ENCODE measurements around the gene ENPP6.
"Not testable (repeated sequence)": the region's sequence is repeated elsewhere in the genome, so short reads cannot be mapped to it uniquely, and the experiment has no call there.

Gene ENPP6

DNA sequence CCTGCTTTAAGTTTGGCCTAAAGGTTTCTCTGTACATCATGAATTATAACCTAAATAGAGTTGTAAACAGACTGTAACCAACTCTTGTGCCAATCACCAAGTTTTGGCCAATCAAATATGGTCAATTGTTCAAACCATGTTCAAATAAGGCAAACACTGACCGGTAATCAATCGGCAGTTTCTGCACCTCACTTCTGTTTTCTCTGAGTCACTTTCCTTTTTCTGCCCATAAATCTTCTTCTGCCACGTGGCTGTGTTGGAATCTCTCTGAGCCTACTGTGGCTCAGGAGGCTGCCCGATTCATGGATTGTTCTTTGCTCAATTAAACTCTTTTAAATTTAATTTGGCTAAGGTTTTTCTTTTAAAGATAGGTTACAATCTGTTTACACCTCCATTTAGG is 16.5 kb upstream of the ENPP6 start:
- no peak for FAIRE-seq

DNA sequence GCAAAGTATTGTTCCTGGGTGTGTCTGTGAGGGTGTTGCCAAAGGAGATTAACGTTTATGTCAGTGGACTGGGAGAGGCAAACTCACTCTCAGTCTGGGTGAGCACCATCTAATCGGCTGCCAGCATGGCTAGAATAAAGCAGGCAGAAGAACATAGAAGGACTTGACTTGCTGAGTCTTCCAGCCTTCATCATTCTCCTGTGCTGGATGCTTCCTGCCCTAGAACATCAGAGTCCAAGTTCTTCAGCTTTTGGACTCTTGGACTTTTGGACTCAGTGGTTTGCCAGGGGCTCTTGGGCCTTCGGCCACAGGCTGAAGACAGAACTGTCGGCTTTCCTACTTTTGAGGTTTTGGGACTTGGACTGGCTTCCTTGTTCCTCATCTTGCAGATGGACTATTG is 15.3 kb upstream of the ENPP6 start:
- no peak for FAIRE-seq

- no peak for FAIRE-seq
Observed at GRCh38 chr4:184232202-184232601, 14.5 kb upstream of the ENPP6 start.

DNA sequence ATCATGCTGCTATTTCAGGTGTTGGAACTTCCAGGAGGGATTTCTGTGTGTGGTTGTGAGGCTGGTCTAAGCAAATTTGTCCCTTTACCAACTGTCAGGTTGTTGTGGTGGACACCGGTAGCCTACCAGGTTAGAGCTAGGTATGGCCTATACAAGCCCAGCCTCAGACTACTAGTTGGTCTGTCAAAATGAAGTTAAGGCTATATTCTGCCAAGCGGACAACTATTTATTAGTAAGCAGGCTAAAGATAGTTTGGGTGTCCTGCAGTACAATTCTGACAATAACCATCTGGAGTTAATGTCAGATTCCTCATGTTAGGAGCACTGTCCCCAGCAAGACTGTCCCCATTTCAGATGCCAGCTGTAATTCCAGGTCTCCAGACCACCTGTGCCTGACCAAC is 13.9 kb upstream of the ENPP6 start:
- FAIRE-seq: no peak

DNA sequence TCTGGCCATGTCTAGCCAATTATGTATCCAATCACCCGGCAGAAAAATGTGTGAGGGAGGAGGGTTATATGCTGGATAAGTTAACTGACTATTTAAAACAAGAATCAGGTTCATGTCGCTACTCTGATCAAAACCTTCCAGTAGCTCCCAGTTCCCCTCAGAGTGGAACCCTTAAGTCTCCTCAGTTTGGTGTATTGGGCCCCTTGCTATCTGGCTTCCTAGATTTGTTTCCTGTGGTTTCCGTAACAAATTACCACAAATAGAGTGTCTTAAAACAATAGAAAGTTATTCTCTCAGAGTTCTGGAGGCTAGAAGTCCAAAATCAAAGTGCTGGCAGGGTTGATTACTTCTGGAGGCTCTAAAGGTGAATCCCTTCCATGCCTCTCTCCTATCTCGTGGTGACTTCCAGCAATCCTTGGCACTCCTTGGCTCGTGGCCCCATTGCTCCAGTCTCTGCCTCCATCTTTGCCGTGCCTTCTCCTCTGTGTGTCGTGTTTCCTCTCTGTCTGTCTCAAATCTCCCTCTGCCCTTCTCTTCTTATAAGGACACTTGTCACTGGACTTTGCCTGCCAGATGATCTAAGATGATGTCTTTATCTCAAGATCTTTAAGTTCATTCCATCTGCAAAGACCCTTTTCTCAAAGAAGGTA is 10.5 kb upstream of the ENPP6 start:
- no peak for FAIRE-seq

GRCh38 chr4:184216515-184216914 is 1.2 kb downstream of the ENPP6 start:
- FAIRE-seq: no peak

- no peak for FAIRE-seq
Observed at GRCh38 chr4:184215709-184216328, 1.9 kb downstream of the ENPP6 start.

DNA sequence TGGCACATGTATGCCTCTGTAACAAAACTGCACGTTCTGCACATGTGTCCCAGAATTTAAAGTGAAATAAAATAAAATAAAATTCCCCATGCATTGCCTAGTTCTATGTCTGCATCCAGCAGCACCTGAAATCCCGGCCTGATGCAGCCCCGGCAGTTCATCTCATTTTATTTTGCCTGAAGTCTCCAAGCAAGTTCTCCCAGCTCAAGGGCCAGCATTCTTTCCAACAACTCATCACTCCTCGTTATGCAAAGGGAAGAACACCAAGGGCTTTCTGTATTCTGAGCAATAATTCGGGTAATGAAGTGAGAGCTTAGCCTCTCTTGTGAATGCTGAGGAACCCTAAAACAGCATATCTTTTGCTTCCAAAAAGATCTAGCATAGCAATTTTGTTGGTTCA is 2.7 kb downstream of the ENPP6 start:
- no peak for FAIRE-seq

- FAIRE-seq: not testable (repeated sequence)
Observed at GRCh38 chr4:184207734-184208607, 9.7 kb downstream of the ENPP6 start.

GRCh38 chr4:184205243-184205642 is 12.4 kb downstream of the ENPP6 start:
- FAIRE-seq: no peak

- FAIRE-seq: no peak
Observed at GRCh38 chr4:184203300-184203699, 14.4 kb downstream of the ENPP6 start.

DNA sequence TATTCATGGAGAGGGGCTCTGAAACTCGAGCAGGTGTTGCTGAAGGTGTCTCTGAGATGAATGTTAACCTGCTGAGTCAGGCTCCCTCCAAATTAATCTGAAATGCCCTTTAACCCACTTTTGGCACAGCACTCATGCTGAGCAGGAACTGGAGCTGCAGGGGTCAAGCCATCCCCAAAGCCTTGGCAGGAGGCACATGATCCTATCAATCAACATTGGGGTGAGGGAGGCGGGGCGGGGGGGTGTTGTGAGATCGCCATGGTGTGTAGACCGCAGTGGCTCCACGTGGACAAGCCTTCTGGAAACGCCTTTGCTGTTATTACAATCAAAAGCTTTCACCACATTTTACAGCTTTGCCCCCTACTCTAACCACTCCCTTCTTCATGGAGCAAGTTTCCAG is 16.5 kb downstream of the ENPP6 start:
- no peak for FAIRE-seq

GRCh38 chr4:184200296-184200695 is 17.4 kb downstream of the ENPP6 start:
- no peak for FAIRE-seq

GRCh38 chr4:184199780-184200179 is 17.9 kb downstream of the ENPP6 start:
- FAIRE-seq: no peak

- no peak for FAIRE-seq
Observed at GRCh38 chr4:184198190-184198589, 19.5 kb downstream of the ENPP6 start.

- no peak for FAIRE-seq
Observed at GRCh38 chr4:184197536-184198082, 20.1 kb downstream of the ENPP6 start.

DNA sequence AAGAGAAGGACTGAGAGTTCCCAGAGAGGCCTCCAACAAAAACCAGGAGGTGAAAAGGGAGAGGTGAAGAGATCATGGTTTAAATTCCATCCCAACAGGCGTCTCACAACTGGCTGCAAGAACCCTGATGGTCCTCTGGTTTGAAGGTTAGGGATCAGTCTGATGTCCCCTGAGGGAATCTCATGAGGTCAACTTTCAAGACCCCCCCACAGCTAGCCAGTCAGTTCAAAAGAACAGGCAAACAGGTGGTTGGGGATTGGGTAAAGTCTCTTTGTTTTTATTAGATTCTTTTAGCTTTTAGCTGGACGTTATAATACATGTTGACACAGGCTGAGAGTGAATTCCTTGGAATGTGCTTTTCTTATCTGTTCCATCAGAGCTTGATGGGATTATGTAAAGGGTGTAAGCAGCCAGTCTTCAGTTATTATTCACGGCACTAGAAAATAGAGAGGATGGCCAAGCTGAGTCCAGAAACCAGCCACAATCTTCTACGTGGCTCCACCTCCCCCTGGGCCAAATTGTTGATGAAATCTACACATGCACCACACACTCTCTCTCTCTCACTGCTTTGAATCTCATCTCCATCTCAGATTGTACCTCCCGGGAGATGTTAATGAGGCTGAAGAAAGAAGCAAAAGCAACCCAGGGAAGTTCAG is 20.8 kb downstream of the ENPP6 start:
- no peak for FAIRE-seq

- FAIRE-seq: no peak
Observed at GRCh38 chr4:184193556-184194525, 23.8 kb downstream of the ENPP6 start.

DNA sequence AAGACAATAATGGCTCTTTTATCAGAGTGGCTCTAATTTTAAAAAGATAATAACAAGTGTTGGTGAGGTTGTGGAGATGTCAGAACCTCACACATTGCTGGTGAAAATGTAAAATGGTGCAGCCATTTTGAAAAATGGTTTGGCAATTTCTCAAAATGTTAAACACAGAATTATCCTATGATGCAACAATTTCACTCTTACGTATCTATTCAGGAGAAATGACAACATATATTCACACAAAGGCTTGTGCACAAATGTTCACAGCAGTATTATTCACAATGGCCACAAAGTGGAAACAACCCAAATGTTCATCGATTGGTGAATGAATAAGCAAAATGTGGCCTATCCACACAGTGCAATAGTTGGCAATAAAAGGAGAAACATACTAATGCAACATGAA is 24.7 kb downstream of the ENPP6 start:
- FAIRE-seq: no peak

DNA sequence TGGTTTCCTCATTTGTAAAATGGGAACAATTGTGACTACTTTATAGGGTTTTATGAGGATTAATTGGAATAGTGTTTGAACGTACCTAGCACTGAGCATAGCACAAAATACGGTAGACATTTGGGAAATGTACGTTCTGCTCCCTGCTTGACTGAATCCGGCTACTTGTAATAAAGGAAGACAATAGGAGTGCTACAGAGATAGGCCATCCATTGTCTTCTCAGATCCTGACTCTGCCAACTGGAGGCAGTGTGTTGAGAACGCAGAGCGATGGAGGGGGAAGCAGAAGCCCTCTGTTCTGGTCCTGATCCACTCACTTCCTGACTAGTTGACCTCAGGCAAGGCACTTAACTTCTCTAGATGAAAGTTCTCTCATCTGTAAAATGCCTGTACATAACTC is 26.4 kb downstream of the ENPP6 start:
- FAIRE-seq: no peak

DNA sequence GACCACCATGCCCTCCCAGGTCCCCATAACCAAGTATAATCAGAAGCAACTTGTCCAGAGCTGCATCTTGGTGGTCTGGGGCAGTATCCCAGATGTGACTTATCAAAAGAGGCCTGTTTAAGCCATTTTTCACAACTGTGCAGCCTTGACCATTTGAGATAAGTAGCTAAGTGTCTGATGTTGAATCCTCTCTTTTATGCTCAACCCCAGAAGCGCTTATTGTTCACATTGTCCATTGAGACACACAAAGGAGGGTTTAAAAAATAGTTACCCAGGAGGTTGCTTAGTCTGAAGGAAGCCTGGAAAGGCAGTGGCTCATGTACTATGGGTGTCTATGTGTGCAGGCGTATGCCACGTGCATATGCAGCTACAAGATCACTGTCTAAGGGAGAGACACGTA is 27.0 kb downstream of the ENPP6 start:
- FAIRE-seq: no peak

- FAIRE-seq: no peak
Observed at GRCh38 chr4:184189966-184190365, 27.7 kb downstream of the ENPP6 start.

Measured in A204.1 (cell line).